ENCODE measurements around the gene GPR107.

The GPR107 gene

DNA sequence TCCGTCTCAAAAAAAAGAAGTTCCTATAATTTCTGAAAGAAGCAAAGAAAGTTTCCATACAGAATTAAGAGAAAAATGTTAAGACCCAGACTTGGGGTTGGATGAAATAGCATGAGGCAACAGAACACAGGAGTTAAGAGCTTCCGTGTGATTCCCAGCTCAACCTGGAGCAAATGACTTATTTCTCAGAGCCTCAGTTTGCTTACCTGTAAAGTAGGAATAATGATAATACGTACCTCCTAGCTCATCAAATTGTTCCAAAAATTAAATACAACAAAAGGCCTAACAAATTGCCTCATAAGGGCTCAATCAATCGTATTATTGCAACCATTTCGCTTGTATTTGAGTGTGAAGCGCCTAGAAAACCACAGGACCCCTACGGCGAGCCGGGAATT lies 600 bp upstream of the GPR107 start:
- H3K14ac ChIP-seq (ENCODE audit: low read length), result peak overlapping the region; percentile 92

DNA sequence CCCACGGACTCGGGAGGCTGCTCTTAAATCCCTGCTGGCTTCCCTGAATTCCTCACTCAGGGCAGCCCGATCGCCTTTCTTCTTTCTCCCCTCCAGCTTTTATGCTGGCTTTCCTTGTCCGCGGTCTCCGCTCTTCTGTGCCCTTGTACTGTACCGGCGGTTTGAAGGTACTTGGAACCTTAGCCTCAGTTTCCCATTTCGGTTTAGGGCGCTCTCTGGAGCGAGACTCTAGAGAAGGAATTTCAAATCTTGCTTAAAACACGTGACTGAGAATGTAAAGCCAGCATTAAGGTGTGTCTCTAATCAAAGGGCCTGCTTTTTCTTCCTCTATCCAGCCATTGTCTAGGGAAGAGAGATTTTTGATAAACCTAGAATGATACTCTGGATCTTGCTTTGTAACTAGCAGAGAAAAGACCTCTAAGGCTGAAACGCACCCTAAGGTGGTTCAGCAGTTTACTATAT lies 650 bp downstream of the GPR107 start:
- Histone ChIP-seq H3K9me3 (ENCODE audit: insufficient read depth, low read depth, low read length) (no peaks in the 10 kb centered on the region), H3K27ac (ENCODE audit: low read depth, low read length) (no peak overlapping the region), H3K4me1 (ENCODE audit: control insufficient read depth in 1 of 2, insufficient read depth in 2 of 2, low read length in 2 of 2) (peaks cover 0 to 7% of the 10 kb centered on the region in 2 experiments), H3K4me3 (ENCODE audit: low read depth, low read length) (peak overlapping the region; percentile 95), H3K36me3 (ENCODE audit: control insufficient read depth in 1 of 2, insufficient read depth in 2 of 2, low read length in 2 of 2) (peaks cover 3 to 4% of the 10 kb centered on the region in 2 experiments), H4K12ac (ENCODE audit: low read depth, low read length) (peak overlapping the region; percentile 72), H2AFZ (ENCODE audit: insufficient read depth, low read length, poor library complexity) (peak overlapping the region; percentile 48), H3K23ac (ENCODE audit: low read length) (no peak overlapping the region), H3K79me1 (ENCODE audit: low read length) (peaks cover 11% of the 10 kb centered on the region), H3K4me2 (ENCODE audit: low read length) (peak overlapping the region; percentile 77), H4K8ac (ENCODE audit: low read depth, low read length) (peak overlapping the region; percentile 96), H3K14ac (ENCODE audit: low read length) (peak overlapping the region; percentile 68), H2BK120ac (ENCODE audit: insufficient read depth, low read length, poor library complexity) (peak overlapping the region; percentile 65), H2BK5ac (ENCODE audit: low read depth, low read length, poor library complexity) (peak overlapping the region; percentile 79), H2AK5ac (ENCODE audit: low read length) (peak overlapping the region; percentile 55), H3K79me2 (ENCODE audit: control insufficient read depth, insufficient read depth, low read length, poor library complexity) (peaks cover 10% of the 10 kb centered on the region), H4K91ac (ENCODE audit: low read depth, low read length) (peak overlapping the region; percentile 94), H2BK12ac (ENCODE audit: low read length) (no peak overlapping the region), H3K9ac (ENCODE audit: low read length) (peak overlapping the region; percentile 75), H3K4ac (ENCODE audit: low read depth, low read length) (peak overlapping the region; percentile 96), H3K27me3 (ENCODE audit: insufficient read depth, low read length) (no peaks in the 10 kb centered on the region), H3K18ac (ENCODE audit: low read length) (peak overlapping the region; percentile 94)
- no CpG with 5 or more reads among the region's 14 CpGs for WGBS (ENCODE audit: extremely low coverage, insufficient coverage, insufficient read length)
- peak in 1 of 2 donors; percentile 27 for DNase-seq

More for the DNA sequence above, 600 bp upstream of the GPR107 start:
- peak overlapping the region; percentile 77 for H3K4me2 ChIP-seq (ENCODE audit: low read length)
- peak overlapping the region; percentile 96 for H4K8ac ChIP-seq (ENCODE audit: low read depth, low read length)
- no peak overlapping the region for H2AK5ac ChIP-seq (ENCODE audit: low read length)
- DNase-seq, result no peak
- no peaks in the 10 kb centered on the region for H3K27me3 ChIP-seq (ENCODE audit: insufficient read depth, low read length)
- no peak overlapping the region for H2BK5ac ChIP-seq (ENCODE audit: low read depth, low read length, poor library complexity)
- H3K18ac ChIP-seq (ENCODE audit: low read length), result peak overlapping the region; percentile 90
- H3K36me3 ChIP-seq (ENCODE audit: control insufficient read depth in 1 of 2, insufficient read depth in 2 of 2, low read length in 2 of 2), result no peaks in the 10 kb centered on the region
- WGBS (ENCODE audit: extremely low coverage, insufficient coverage, insufficient read length), result no CpG with 5 or more reads among the region's 9 CpGs
- H3K4ac ChIP-seq (ENCODE audit: low read depth, low read length), result peak overlapping the region; percentile 68
- peaks cover 0 to 7% of the 10 kb centered on the region in 2 experiments for H3K4me1 ChIP-seq (ENCODE audit: control insufficient read depth in 1 of 2, insufficient read depth in 2 of 2, low read length in 2 of 2)
- H3K9ac ChIP-seq (ENCODE audit: low read length), result peak overlapping the region; percentile 87
- peak overlapping the region; percentile 81 for H3K27ac ChIP-seq (ENCODE audit: low read depth, low read length)
- no peak overlapping the region for H2BK12ac ChIP-seq (ENCODE audit: low read length)
- peak overlapping the region; percentile 72 for H4K12ac ChIP-seq (ENCODE audit: low read depth, low read length)
- H4K91ac ChIP-seq (ENCODE audit: low read depth, low read length), result peak overlapping the region; percentile 94
- peak overlapping the region; percentile 48 for H2AFZ ChIP-seq (ENCODE audit: insufficient read depth, low read length, poor library complexity)
- H3K4me3 ChIP-seq (ENCODE audit: low read depth, low read length), result peak overlapping the region; percentile 95
- peaks cover 10% of the 10 kb centered on the region for H3K79me2 ChIP-seq (ENCODE audit: control insufficient read depth, insufficient read depth, low read length, poor library complexity)
- H3K9me3 ChIP-seq (ENCODE audit: insufficient read depth, low read depth, low read length), result no peaks in the 10 kb centered on the region
- no peak overlapping the region for H3K23ac ChIP-seq (ENCODE audit: low read length)
- H3K79me1 ChIP-seq (ENCODE audit: low read length), result peaks cover 11% of the 10 kb centered on the region
- peak overlapping the region; percentile 65 for H2BK120ac ChIP-seq (ENCODE audit: insufficient read depth, low read length, poor library complexity)

GRCh38 chr9:130054820-130055219 lies 1.1 kb downstream of the GPR107 start:
- Histone ChIP-seq H3K9ac (ENCODE audit: low read length) (no peak overlapping the region), H2AFZ (ENCODE audit: insufficient read depth, low read length, poor library complexity) (no peak overlapping the region), H3K27me3 (ENCODE audit: insufficient read depth, low read length) (no peaks in the 10 kb centered on the region), H3K4ac (ENCODE audit: low read depth, low read length) (peak overlapping the region; percentile 1), H3K79me2 (ENCODE audit: control insufficient read depth, insufficient read depth, low read length, poor library complexity) (peaks cover 10% of the 10 kb centered on the region), H3K9me3 (ENCODE audit: insufficient read depth, low read depth, low read length) (no peaks in the 10 kb centered on the region), H2AK5ac (ENCODE audit: low read length) (no peak overlapping the region), H4K91ac (ENCODE audit: low read depth, low read length) (no peak overlapping the region), H3K36me3 (ENCODE audit: control insufficient read depth in 1 of 2, insufficient read depth in 2 of 2, low read length in 2 of 2) (peaks cover 4 to 5% of the 10 kb centered on the region in 2 experiments), H3K4me2 (ENCODE audit: low read length) (peak overlapping the region; percentile 77), H3K23ac (ENCODE audit: low read length) (no peak overlapping the region), H2BK5ac (ENCODE audit: low read depth, low read length, poor library complexity) (no peak overlapping the region), H3K18ac (ENCODE audit: low read length) (no peak overlapping the region), H4K8ac (ENCODE audit: low read depth, low read length) (no peak overlapping the region), H3K4me1 (ENCODE audit: control insufficient read depth in 1 of 2, insufficient read depth in 2 of 2, low read length in 2 of 2) (peaks cover 0 to 7% of the 10 kb centered on the region in 2 experiments), H4K12ac (ENCODE audit: low read depth, low read length) (no peak overlapping the region), H2BK120ac (ENCODE audit: insufficient read depth, low read length, poor library complexity) (no peak overlapping the region), H2BK12ac (ENCODE audit: low read length) (no peak overlapping the region), H3K79me1 (ENCODE audit: low read length) (peaks cover 11% of the 10 kb centered on the region), H3K27ac (ENCODE audit: low read depth, low read length) (no peak overlapping the region), H3K4me3 (ENCODE audit: low read depth, low read length) (no peak overlapping the region), H3K14ac (ENCODE audit: low read length) (no peak overlapping the region)
- WGBS (ENCODE audit: extremely low coverage, insufficient coverage, insufficient read length), result no CpG with 5 or more reads among the region's 8 CpGs
- DNase-seq, result no peak

DNA sequence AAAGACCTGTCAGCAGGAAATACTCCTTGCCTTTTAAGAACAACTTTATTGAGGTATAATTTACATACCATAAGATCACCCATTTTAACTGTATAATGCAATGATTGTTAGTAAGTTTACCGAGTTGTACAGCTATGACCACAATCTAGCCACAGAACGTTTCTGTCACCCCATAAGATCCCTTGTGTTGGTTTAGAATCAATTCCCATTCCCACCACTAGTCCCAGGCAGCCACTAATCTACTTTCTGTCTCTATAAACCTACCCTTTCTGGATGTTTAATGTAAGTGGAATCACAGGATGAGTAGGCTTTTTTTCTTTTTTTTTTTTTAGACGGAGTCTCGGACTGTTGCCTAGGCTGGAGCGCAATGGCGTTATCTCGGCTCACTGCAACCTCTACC lies 4.4 kb downstream of the GPR107 start:
- Histone ChIP-seq H3K4me3 (ENCODE audit: low read depth, low read length) (no peak overlapping the region), H4K91ac (ENCODE audit: low read depth, low read length) (no peak overlapping the region), H3K4me2 (ENCODE audit: low read length) (no peak overlapping the region), H4K8ac (ENCODE audit: low read depth, low read length) (no peak overlapping the region), H2AK5ac (ENCODE audit: low read length) (no peak overlapping the region), H2BK12ac (ENCODE audit: low read length) (no peak overlapping the region), H2BK120ac (ENCODE audit: insufficient read depth, low read length, poor library complexity) (no peak overlapping the region), H3K79me2 (ENCODE audit: control insufficient read depth, insufficient read depth, low read length, poor library complexity) (peaks cover 10% of the 10 kb centered on the region), H3K27ac (ENCODE audit: low read depth, low read length) (no peak overlapping the region), H3K18ac (ENCODE audit: low read length) (no peak overlapping the region), H3K23ac (ENCODE audit: low read length) (no peak overlapping the region), H4K12ac (ENCODE audit: low read depth, low read length) (no peak overlapping the region), H3K27me3 (ENCODE audit: insufficient read depth, low read length) (no peaks in the 10 kb centered on the region), H3K9me3 (ENCODE audit: insufficient read depth, low read depth, low read length) (no peaks in the 10 kb centered on the region), H3K36me3 (ENCODE audit: control insufficient read depth in 1 of 2, insufficient read depth in 2 of 2, low read length in 2 of 2) (peaks cover 4 to 5% of the 10 kb centered on the region in 2 experiments), H2AFZ (ENCODE audit: insufficient read depth, low read length, poor library complexity) (no peak overlapping the region), H3K79me1 (ENCODE audit: low read length) (peaks cover 11% of the 10 kb centered on the region), H3K4ac (ENCODE audit: low read depth, low read length) (peak overlapping the region; percentile 11), H3K4me1 (ENCODE audit: control insufficient read depth in 1 of 2, insufficient read depth in 2 of 2, low read length in 2 of 2) (peaks cover 0 to 3% of the 10 kb centered on the region in 2 experiments), H3K14ac (ENCODE audit: low read length) (no peak overlapping the region), H3K9ac (ENCODE audit: low read length) (no peak overlapping the region), H2BK5ac (ENCODE audit: low read depth, low read length, poor library complexity) (no peak overlapping the region)
- DNase-seq, result peak in 1 of 2 donors; percentile 30
- no CpG with 5 or more reads among the region's 7 CpGs for WGBS (ENCODE audit: extremely low coverage, insufficient coverage, insufficient read length)

All from trophoblast cell (in vitro differentiated cells and primary cell).